ENCODE data around the gene SCNN1B.

Gene SCNN1B

DNA sequence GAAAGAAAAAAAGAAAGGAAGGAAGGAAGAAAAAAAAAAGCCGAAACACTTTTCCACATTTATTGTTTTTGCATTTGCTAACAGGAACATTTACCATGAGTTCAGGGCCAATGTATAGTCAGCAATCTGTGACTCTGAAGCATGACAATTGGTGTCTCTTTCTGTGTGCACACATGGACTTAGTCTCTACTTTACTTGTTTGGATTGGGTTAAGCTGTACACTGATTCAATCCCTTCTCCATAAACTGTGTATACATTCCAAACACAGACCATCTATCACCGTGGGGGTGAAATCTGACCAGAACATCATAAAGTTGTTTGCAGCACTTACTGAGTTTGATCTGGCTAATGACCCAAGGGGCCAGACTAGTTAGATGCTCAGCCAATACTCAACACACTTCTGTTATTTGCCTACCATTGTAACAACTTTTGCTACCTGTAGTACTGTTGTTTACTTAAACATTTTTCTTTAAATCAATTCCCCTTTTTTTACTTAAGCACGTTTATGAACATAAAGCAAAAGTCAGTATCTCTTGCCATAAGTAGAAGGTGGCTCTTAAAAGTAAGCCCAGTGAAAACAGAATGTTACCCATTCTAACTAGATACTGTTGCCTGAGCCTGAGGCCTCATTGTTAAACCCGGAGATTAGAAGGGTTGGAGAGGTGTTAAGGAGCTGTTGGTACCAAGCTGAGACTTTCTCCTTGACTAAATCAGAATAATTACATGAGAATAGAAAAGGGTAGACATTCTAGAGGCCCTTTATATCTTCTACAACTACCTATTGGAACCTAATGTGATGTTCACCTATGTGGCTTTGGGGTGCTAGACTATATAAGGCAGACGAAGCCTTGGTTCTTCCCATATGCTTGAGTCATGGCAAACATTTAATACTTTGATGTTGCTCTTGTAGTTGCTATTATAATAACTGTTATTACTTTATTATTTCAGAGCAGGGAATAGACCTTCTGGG lies 41.8 kb downstream of the SCNN1B start:
- Histone ChIP-seq H3K4me1 (ENCODE audit: control insufficient read depth, insufficient read depth, low read length) (no peaks in the 10 kb centered on the region), H3K4me3 (ENCODE audit: low read length) (no peak overlapping the region), H3K9ac (ENCODE audit: low read depth, low read length) (no peak overlapping the region), H3K27me3 (ENCODE audit: control insufficient read depth, insufficient read depth, low read length) (peaks cover 15% of the 10 kb centered on the region), H3K9me3 (replicated peaks; ENCODE audit: low read length) (no peaks in the 10 kb centered on the region), H3K36me3 (ENCODE audit: insufficient read depth, low read length) (no peaks in the 10 kb centered on the region), H3K4me2 (ENCODE audit: low read length) (no peak overlapping the region)

DNA sequence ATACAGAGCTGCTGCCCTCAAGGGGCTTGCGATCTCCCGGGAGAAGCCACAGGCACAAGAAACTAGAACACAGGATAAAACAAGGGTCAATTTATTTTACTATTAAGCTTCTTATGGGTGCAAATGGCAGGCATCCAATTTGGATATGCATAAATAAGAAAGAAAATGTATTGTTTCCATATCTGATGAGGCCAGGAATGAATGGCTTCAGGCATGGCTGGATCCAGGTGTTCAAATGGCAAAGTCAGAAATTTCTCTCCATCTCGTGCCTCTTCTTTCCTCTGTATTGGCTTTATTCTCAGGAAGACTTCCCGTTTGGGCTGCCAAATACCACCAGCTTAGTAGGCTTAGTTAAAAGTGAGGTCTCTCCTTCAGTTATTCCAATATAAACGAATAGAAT lies 43.1 kb downstream of the SCNN1B start:
- no peak overlapping the region for H3K9ac ChIP-seq (ENCODE audit: low read depth, low read length)
- H3K4me1 ChIP-seq (ENCODE audit: control insufficient read depth, insufficient read depth, low read length): no peaks in the 10 kb centered on the region
- no peaks in the 10 kb centered on the region for H3K9me3 ChIP-seq (replicated peaks; ENCODE audit: low read length)
- H3K36me3 ChIP-seq (ENCODE audit: insufficient read depth, low read length): no peaks in the 10 kb centered on the region
- no peak overlapping the region for H3K4me2 ChIP-seq (ENCODE audit: low read length)
- no peak overlapping the region for H3K4me3 ChIP-seq (ENCODE audit: low read length)
- H3K27me3 ChIP-seq (ENCODE audit: control insufficient read depth, insufficient read depth, low read length): peaks cover 15% of the 10 kb centered on the region

DNA sequence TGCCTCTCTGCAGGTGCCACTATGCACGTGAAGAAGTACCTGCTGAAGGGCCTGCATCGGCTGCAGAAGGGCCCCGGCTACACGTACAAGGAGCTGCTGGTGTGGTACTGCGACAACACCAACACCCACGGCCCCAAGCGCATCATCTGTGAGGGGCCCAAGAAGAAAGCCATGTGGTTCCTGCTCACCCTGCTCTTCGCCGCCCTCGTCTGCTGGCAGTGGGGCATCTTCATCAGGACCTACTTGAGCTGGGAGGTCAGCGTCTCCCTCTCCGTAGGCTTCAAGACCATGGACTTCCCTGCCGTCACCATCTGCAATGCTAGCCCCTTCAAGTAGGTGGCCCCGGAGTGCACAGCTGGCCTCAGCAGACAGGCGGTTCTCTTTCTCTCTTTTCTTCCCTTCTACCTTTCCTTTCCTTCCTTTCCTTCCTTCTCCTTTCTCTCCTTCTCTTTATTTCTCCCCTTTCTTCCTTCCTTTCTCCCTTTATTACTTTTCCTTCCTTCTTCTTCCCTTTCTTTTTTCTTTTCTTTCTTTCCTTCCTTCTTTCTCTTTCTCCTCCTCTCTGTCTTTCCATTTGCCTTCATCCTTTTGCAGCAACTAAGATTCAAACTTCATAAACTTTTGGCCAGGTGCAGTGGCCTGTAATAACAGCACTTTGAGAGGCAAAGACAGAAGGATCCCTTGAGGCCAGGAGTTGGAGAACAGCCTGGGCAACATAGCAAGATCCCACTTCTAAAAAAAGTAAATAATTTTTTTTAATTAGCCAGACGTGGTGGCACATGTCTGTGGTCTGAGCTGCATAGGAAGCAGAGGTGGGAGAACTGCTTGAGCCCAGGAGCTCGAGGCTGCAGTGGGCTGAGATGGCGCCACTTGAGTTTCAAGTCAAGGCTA lies 46.7 kb downstream of the SCNN1B start:
- Histone ChIP-seq H3K4me1 (ENCODE audit: control insufficient read depth, insufficient read depth, low read length) (no peaks in the 10 kb centered on the region), H3K4me2 (ENCODE audit: low read length) (no peak overlapping the region), H3K9me3 (replicated peaks; ENCODE audit: low read length) (no peaks in the 10 kb centered on the region), H3K4me3 (ENCODE audit: low read length) (no peak overlapping the region), H3K9ac (ENCODE audit: low read depth, low read length) (no peak overlapping the region), H3K27me3 (ENCODE audit: control insufficient read depth, insufficient read depth, low read length) (peaks cover 3% of the 10 kb centered on the region), H3K36me3 (ENCODE audit: insufficient read depth, low read length) (no peaks in the 10 kb centered on the region)

DNA sequence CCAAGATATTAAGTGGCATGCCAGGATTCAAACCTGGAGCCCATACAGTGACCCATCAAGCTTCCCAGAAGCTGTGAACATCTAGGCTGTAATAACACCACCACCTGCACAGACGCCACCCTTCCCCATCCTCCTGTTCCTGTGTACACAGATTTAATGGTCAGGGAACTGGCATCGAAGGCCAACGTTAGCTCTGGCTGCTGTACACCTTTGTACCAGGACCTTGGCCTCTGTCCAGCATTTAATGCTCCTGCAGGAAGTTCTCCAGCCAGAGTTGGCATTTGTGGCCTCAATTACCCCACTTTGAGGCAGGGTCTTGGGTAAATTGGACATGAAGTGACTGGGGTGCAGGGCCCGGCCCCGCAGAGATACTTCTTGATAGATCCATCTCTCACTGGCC lies 49.3 kb downstream of the SCNN1B start:
- no peak overlapping the region for H3K4me2 ChIP-seq (ENCODE audit: low read length)
- no peak overlapping the region for H3K9ac ChIP-seq (ENCODE audit: low read depth, low read length)
- no peaks in the 10 kb centered on the region for H3K9me3 ChIP-seq (replicated peaks; ENCODE audit: low read length)
- H3K4me1 ChIP-seq (ENCODE audit: control insufficient read depth, insufficient read depth, low read length): no peaks in the 10 kb centered on the region
- H3K36me3 ChIP-seq (ENCODE audit: insufficient read depth, low read length): no peaks in the 10 kb centered on the region
- no peak overlapping the region for H3K4me3 ChIP-seq (ENCODE audit: low read length)
- H3K27me3 ChIP-seq (ENCODE audit: control insufficient read depth, insufficient read depth, low read length): peaks cover 3% of the 10 kb centered on the region

DNA sequence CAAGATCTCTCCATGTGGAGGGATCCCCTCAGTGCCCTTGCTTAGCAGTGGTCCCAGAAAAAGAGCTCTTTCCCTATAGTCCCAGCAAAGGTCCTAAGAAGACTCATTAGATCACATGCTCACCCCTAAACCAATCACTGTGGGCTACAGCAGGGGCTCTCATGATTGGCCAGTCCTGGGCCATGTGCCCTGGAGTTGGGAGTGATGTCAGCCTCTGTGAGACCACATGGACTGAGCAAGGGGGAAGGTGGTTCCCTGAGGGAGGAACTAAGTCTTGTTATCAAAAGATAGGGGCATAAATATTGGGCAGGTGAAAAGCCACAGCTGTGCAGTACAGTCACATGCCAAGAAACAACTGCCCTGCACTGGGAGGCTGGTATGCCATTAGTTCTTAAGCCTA lies 51.3 kb downstream of the SCNN1B start:
- Histone ChIP-seq H3K4me1 (ENCODE audit: control insufficient read depth, insufficient read depth, low read length) (no peaks in the 10 kb centered on the region), H3K9ac (ENCODE audit: low read depth, low read length) (no peak overlapping the region), H3K4me2 (ENCODE audit: low read length) (no peak overlapping the region), H3K4me3 (ENCODE audit: low read length) (no peak overlapping the region), H3K27me3 (ENCODE audit: control insufficient read depth, insufficient read depth, low read length) (no peaks in the 10 kb centered on the region), H3K36me3 (ENCODE audit: insufficient read depth, low read length) (no peaks in the 10 kb centered on the region), H3K9me3 (replicated peaks; ENCODE audit: low read length) (no peaks in the 10 kb centered on the region)

DNA sequence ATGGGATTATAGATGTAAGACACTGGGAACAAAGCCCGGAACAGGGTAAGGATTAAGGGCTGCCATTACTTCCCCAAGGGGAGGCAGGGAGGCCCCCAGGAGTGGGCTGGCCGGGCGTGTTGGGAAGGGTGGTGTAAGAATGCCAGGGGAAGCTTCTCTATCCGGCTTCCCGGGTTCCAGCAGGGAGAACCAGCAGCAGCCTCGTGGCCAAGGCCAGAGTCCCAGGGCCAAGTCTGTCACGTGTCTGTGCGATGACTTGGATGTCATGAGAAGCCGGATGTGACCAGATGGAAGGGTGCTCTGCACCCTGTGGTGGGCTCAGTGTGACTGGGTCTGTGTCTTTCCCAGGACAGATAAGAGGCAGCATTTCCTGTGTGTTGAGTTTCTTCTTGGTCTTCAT lies 52.1 kb downstream of the SCNN1B start:
- no peaks in the 10 kb centered on the region for H3K9me3 ChIP-seq (replicated peaks; ENCODE audit: low read length)

DNA sequence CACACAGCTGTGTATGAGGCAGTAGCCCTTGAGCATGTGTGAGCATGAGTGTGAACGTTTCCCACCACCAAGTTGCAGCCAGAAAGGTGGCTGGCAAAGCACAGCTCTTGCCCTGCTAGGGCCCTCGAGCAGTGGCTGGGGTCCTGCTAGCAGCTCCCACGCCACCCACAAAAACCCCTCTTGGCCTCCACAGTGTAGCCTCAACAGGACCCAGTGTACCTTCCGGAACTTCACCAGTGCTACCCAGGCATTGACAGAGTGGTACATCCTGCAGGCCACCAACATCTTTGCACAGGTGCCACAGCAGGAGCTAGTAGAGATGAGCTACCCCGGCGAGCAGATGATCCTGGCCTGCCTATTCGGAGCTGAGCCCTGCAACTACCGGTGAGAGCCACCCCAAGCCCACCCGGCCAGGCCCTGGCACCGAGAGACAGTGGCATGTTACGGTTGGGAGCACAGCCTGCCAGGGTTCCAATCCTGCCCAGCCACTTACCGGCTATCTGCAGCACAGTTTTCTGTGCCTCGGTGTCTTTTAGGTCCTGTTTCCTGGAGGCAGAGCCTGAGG lies 53.1 kb downstream of the SCNN1B start:
- Histone ChIP-seq H3K4me2 (ENCODE audit: low read length) (no peak overlapping the region), H3K36me3 (ENCODE audit: insufficient read depth, low read length) (no peaks in the 10 kb centered on the region), H3K4me1 (ENCODE audit: control insufficient read depth, insufficient read depth, low read length) (no peaks in the 10 kb centered on the region), H3K4me3 (ENCODE audit: low read length) (no peak overlapping the region), H3K27me3 (ENCODE audit: control insufficient read depth, insufficient read depth, low read length) (no peaks in the 10 kb centered on the region), H3K9ac (ENCODE audit: low read depth, low read length) (no peak overlapping the region), H3K9me3 (replicated peaks; ENCODE audit: low read length) (no peaks in the 10 kb centered on the region)

More for the DNA sequence above, 52.1 kb downstream of the SCNN1B start:
- Histone ChIP-seq H3K9ac (ENCODE audit: low read depth, low read length) (no peak overlapping the region), H3K27me3 (ENCODE audit: control insufficient read depth, insufficient read depth, low read length) (no peaks in the 10 kb centered on the region), H3K4me2 (ENCODE audit: low read length) (no peak overlapping the region), H3K4me3 (ENCODE audit: low read length) (no peak overlapping the region), H3K4me1 (ENCODE audit: control insufficient read depth, insufficient read depth, low read length) (no peaks in the 10 kb centered on the region), H3K36me3 (ENCODE audit: insufficient read depth, low read length) (no peaks in the 10 kb centered on the region)

DNA sequence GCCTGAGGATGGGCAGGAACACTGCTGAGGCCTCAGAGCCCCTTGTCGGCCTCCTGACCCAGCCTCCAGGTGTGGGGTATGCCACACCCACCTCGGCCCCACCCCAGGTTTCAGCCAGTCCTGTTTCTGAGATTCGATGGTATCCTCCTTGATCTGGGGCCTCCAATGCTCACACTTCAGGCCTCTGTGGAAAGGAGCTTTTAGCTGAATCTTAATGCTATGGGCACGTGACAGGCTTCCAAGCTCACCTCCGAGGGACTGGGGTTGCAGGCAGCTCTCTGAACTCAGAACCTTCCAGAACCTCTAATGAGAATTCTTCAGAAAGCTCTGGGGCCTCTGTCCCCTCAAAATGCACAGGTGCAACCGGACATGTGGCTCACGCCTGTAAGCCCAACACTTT lies 54.8 kb downstream of the SCNN1B start:
- Histone ChIP-seq H3K9me3 (replicated peaks; ENCODE audit: low read length) (no peaks in the 10 kb centered on the region), H3K9ac (ENCODE audit: low read depth, low read length) (no peak overlapping the region), H3K4me1 (ENCODE audit: control insufficient read depth, insufficient read depth, low read length) (no peaks in the 10 kb centered on the region), H3K4me3 (ENCODE audit: low read length) (no peak overlapping the region), H3K4me2 (ENCODE audit: low read length) (no peak overlapping the region), H3K27me3 (ENCODE audit: control insufficient read depth, insufficient read depth, low read length) (no peaks in the 10 kb centered on the region), H3K36me3 (ENCODE audit: insufficient read depth, low read length) (no peaks in the 10 kb centered on the region)

DNA sequence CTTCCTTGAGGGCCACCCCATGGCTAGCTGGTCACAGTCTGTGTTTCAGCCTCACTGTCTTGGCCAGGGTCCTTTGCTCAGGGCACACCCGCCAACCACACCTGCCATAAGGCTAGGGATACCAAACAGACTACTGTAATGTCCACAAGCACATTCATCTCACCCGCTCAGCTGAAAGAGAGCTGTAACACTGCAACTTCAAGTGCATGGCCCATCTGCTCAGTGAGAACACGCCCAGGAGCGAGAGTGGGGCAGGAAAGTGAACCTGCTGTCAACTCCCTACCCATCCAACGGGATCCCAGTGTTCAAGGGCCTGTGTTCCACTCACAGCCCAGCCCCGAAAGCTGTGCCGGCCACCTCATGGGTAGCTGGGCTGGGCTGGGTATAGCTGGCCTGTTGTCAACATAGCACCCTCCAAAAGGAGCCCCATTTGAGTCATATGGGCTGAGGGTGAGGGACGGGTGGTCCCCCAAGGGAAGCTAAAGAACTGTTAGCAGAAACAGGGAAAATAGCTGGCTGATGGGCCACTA lies 55.7 kb downstream of the SCNN1B start:
- no peaks in the 10 kb centered on the region for H3K4me1 ChIP-seq (ENCODE audit: control insufficient read depth, insufficient read depth, low read length)
- no peaks in the 10 kb centered on the region for H3K36me3 ChIP-seq (ENCODE audit: insufficient read depth, low read length)
- H3K9ac ChIP-seq (ENCODE audit: low read depth, low read length): no peak overlapping the region
- H3K27me3 ChIP-seq (ENCODE audit: control insufficient read depth, insufficient read depth, low read length): no peaks in the 10 kb centered on the region
- H3K4me3 ChIP-seq (ENCODE audit: low read length): no peak overlapping the region
- H3K4me2 ChIP-seq (ENCODE audit: low read length): no peak overlapping the region
- H3K9me3 ChIP-seq (replicated peaks; ENCODE audit: low read length): no peaks in the 10 kb centered on the region

DNA sequence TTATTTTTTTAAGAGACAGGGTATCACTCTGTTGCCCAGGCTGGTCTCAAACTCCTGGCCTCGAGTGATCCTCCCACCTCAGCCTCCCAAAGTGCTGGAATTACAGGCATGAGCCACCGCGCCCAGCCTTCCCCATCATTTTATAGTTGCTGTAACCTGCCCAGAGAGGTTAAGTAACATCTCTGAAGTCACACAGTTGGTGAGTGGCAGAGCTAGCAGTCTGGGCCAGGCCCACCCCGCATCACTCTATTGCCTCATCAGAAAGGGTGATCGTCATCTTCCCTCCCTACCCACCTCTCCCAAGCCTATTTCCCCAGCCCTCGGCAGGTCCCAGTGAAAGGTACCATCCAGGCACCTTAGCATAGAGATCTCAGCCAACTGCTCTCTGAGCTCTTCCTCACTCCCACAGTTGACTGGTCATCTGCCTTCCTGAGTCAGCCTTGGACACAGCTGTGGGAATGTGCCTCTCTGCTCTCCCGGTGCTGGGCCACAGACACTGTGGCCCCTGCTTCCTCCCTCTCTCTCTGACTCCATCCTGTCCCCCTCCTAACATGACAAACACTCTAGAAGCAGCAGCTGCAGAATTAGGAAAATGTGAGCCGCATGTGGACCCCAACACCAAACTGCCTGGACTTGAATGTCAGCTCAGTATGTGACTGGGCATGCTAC lies 57.1 kb downstream of the SCNN1B start:
- no peak overlapping the region for H3K9ac ChIP-seq (ENCODE audit: low read depth, low read length)
- no peak overlapping the region for H3K4me2 ChIP-seq (ENCODE audit: low read length)
- no peak overlapping the region for H3K4me3 ChIP-seq (ENCODE audit: low read length)
- no peaks in the 10 kb centered on the region for H3K4me1 ChIP-seq (ENCODE audit: control insufficient read depth, insufficient read depth, low read length)
- H3K9me3 ChIP-seq (replicated peaks; ENCODE audit: low read length): no peaks in the 10 kb centered on the region
- no peaks in the 10 kb centered on the region for H3K36me3 ChIP-seq (ENCODE audit: insufficient read depth, low read length)
- H3K27me3 ChIP-seq (ENCODE audit: control insufficient read depth, insufficient read depth, low read length): no peaks in the 10 kb centered on the region

Data from skeletal muscle satellite cell (primary cell).